GM12875 (cell line): Measurements from ENCODE around the gene SLC30A9.

ENCODE experiments used
- H3K4me3 ChIP-seq: one replicate; pipeline ENCODE4 v1.5.1; 2011; ENCODE audit warnings: low read depth, low read length, control low read depth
- CTCF ChIP-seq: IDR thresholded peaks from 2 replicates; pipeline ENCODE4 v1.5.1; 2011; ENCODE audit warnings: low read depth, mild to moderate bottlenecking, control low read depth, inconsistent platforms, low read length, moderate library complexity, borderline replicate concordance; ENCODE audit not compliant: insufficient read depth

The SLC30A9 gene

DNA sequence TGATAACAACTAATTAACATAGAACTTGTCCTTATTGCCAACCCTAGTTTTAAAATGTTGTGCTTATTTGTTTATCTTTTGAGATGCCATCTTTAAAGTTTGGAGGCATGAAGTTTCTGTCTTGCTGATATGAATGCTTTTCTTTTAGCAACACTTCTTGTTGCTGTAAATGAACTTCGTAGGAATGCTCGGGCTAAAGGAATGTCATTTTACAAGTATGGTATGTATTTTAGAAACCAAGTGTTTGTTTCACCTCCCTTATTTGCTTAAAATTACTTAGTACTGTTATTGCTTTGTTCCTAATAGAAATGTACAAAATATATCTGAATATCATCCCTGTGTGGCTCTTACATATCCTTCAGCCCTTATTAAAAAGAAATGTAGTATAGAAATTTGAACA, 76.1 kb downstream of the SLC30A9 start:
- H3K4me3 ChIP-seq, result no peak overlapping the region
- no peak for TF ChIP-seq CTCF

DNA sequence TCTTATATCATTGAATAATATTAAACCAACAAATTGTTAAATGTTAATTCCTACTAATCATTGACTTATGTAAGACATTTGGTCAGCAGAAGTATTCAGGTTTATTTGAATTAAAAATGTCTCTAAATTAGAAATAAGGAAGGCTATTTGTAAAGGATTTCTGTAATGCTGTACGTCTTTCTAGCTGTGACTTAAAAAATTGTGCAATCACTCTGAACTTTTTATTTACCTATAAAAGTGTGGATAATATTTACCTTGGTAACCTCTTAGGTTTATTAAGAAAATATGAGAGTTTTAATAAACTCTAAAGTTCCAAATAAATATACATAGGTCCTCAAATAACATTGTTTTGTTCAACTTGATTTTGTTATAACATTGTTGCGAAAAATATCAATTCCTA, 76.9 kb downstream of the SLC30A9 start:
- no peak overlapping the region for H3K4me3 ChIP-seq
- TF ChIP-seq CTCF, result no peak

- no peak overlapping the region for H3K4me3 ChIP-seq
- TF ChIP-seq CTCF, result no peak
Observed at GRCh38 chr4:42070463-42070862, 80.1 kb downstream of the SLC30A9 start.

- TF ChIP-seq CTCF, result no peak
- no peak overlapping the region for H3K4me3 ChIP-seq
Observed at GRCh38 chr4:42074294-42074693, 84.0 kb downstream of the SLC30A9 start.

DNA sequence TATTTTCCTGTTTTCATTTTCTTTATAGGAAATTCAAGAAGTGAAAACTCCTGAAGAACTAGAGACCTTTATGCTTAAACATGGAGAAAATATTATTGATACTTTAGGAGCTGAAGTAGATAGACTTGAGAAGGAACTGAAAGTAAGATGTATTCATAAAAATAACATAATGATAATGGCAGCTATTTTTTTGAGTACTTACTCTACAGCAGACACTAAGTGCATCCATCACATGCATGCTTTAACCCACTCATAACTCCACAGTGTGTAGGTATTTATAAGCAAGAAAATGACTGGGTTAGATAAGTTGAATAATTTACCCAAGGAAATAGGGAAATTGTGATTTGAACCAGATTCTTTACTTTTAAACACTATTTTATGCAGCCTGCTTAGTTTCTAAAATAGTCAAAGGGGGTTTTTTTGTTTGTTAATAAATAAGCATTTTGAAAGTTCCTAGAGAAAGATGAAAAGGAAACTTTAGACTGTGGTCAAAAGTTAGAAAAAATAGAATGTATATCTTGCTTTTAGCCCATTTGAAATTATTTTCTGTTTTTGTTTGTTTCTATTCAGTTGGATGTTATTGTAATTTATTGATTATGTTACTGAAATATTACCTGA, 88.0 kb downstream of the SLC30A9 start:
- no peak for TF ChIP-seq CTCF
- H3K4me3 ChIP-seq, result no peak overlapping the region

- no peak overlapping the region for H3K4me3 ChIP-seq
- TF ChIP-seq CTCF, result no peak
Observed at GRCh38 chr4:42080306-42080705, 90.0 kb downstream of the SLC30A9 start.

GRCh38 chr4:42083816-42084215, 93.5 kb downstream of the SLC30A9 start:
- TF ChIP-seq CTCF, result no peak
- no peak overlapping the region for H3K4me3 ChIP-seq
